GM19324 (cell line): ENCODE measurements around the gene TMA16.

Experiments
- ATAC-seq: cut with Tn5 transposase; IDR thresholded peaks from one replicate; pipeline ENCODE4 v1.9.1; 2021; ENCODE audit warnings: mild to moderate bottlenecking, moderate library complexity; ENCODE audit not compliant: unreplicated experiment, low FRiP score

The TMA16 gene

GRCh38 chr4:163558539-163559044, 64.1 kb downstream of the TMA16 start:
- ATAC-seq, result peak; percentile 53

GRCh38 chr4:163562496-163562895, 68.0 kb downstream of the TMA16 start:
- no peak for ATAC-seq

- no peak for ATAC-seq
Measured at GRCh38 chr4:163563592-163563991, 69.1 kb downstream of the TMA16 start.

- no peak for ATAC-seq
Measured at GRCh38 chr4:163564221-163564720, 69.8 kb downstream of the TMA16 start.

DNA sequence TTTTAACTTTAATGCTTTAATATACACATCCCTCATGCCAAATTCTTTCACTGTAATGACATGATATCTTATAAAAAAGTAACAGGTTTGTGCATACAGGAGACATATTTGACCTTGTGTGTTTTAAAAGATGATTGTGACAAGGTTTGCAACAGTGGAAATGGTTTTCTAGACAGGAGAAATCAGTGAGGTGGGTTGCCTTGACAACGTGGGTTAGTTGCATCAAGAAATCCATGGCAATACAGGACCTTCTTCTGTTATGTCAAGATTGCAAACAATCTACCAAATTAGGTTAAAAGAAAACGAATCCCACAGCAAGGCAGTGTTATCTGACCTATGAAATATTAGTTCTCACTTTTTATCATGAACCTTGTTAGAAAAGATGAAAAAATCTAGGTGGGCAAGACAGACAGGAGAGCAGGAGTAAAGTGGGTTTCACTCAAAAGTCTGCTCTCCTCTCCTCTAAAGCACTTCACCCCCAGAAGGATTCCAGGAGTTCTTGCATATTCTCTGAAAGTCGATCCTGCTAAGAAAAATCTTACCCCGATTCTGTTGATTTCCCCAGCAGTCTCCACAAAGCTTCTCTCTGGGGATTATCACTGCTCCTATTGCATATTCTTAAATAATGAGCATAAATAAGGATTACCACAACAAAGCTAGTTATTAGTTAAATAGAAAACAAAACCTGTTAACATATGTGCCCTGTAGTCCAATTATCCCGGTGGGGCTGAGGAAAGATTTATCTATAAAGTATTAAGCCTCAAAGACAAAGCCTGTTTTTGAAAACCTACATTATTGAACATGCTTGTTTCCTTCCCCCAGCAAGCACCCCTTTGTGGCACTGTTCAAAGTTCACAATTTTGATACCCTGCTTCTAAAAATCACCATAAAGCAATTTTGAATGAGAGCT, 71.0 kb downstream of the TMA16 start:
- ATAC-seq, result no peak

GRCh38 chr4:163566257-163566796, 71.8 kb downstream of the TMA16 start:
- no peak for ATAC-seq

- peak; percentile 88 for ATAC-seq
Measured at GRCh38 chr4:163568843-163569242, 74.4 kb downstream of the TMA16 start.
